Upper lobe of right lung (tissue), 1 donor: Measurements from ENCODE around the gene IQUB. TPM values are rescaled to one million over a fixed set of nuclear protein-coding genes. Genes with fewer than 3 reads are reported as not detected.

Experiments
- ATAC-seq: fragments of 200-7000 bp; cut with Tn5 transposase; one replicate; pipeline ENCODE4 v1.9.1; 2020; ENCODE audit warnings: mild to moderate bottlenecking, moderate library complexity
- DNase-seq: peaks from one replicate; pipeline ENCODE4 v3.0.0-alpha.2; 2020
- H3K27ac ChIP-seq: fragments of 200-600 bp; one replicate; pipeline ENCODE4 v1.8.0; 2022
- H3K27me3 ChIP-seq: fragments of 200-600 bp; one replicate; pipeline ENCODE4 v1.8.0; 2022; ENCODE audit warnings: mild to moderate bottlenecking
- H3K36me3 ChIP-seq: fragments of 200-600 bp; one replicate; pipeline ENCODE4 v1.8.0; 2022
- H3K4me1 ChIP-seq: fragments of 200-600 bp; one replicate; pipeline ENCODE4 v1.8.0; 2022
- H3K4me3 ChIP-seq: fragments of 200-600 bp; one replicate; pipeline ENCODE4 v1.8.0; 2022; ENCODE audit warnings: mild to moderate bottlenecking
- H3K9me3 ChIP-seq: fragments of 200-600 bp; one replicate; pipeline ENCODE4 v1.8.0; 2022
- CTCF ChIP-seq: fragments of 200-600 bp; IDR thresholded peaks from one replicate; pipeline ENCODE4 v1.8.0; 2022; ENCODE audit warnings: antibody characterized with exemption
- intact Hi-C: fragments of 100-400 bp; cut with DNase I; formaldehyde crosslinking; loops from one replicate; pipeline ENCODE4 v1.11.0; 2022
- long read RNA-seq: library from polyadenylated mRNA; unstranded; transcript quantifications from one replicate; pipeline ENCODE4 v2.0.0, GENCODE V29; 2021
- total RNA-seq: library from RNA; stranded (reverse); fragmentation: NEBNext Ultra II Directional; extraction: Animal tissue kit (Norgen Biotek cat#: 25700); gene quantifications from one replicate; pipeline ENCODE4 v1.2.1, GENCODE V29; 2021
- donor health status: DM: no; HTN: yes; CAD: no; lungs with severe emphysema.

IQUB gene
- 0.75 TPM for total RNA-seq
- long read RNA-seq, partial matches to known transcripts = 0 of 1 reads
- long read RNA-seq, other reads (novel, unspliced or antisense) = 0 of 1 reads

GRCh38 chr7:123534383-123535260 lies at the start of gene IQUB:
IQUB (minus strand) TSS chr7:123534595; CDS start chr7:123512340, 22,255 bp downstream.
- Histone ChIP-seq H3K9me3 (no peaks in the 10 kb centered on the region), H3K36me3 (no peaks in the 10 kb centered on the region), H3K27ac (peak within 1 kb of the TSS; percentile 43), H3K4me1 (peaks cover 5% of the 10 kb centered on the region), H3K4me3 (peak within 1 kb of the TSS; percentile 47), H3K27me3 (no peaks in the 10 kb centered on the region)
- peak; percentile 98 for ATAC-seq
- intact Hi-C loops = no loop called here
- no peak for TF ChIP-seq CTCF
- peak; percentile 99 for DNase-seq

- Histone ChIP-seq H3K36me3 (no peaks in the 10 kb centered on the region), H3K4me1 (no peaks in the 10 kb centered on the region), H3K9me3 (no peaks in the 10 kb centered on the region), H3K27ac (no peak overlapping the region), H3K27me3 (no peaks in the 10 kb centered on the region), H3K4me3 (no peak overlapping the region)
- intact Hi-C loops = no loop called here
- DNase-seq (no peak), ATAC-seq (no peak)
- no peak for TF ChIP-seq CTCF
Observed at GRCh38 chr7:123583821-123584220, 49.4 kb upstream of the IQUB start.

GRCh38 chr7:123581162-123581459 lies 46.7 kb upstream of the IQUB start:
- Histone ChIP-seq H3K4me1 (no peaks in the 10 kb centered on the region), H3K36me3 (no peaks in the 10 kb centered on the region), H3K9me3 (no peaks in the 10 kb centered on the region), H3K4me3 (no peak overlapping the region), H3K27ac (no peak overlapping the region), H3K27me3 (no peaks in the 10 kb centered on the region)
- DNase-seq (no peak), ATAC-seq (no peak)
- TF ChIP-seq CTCF = no peak
- intact Hi-C loops = no loop called here

- no peak for DNase-seq
- H3K27me3 ChIP-seq = no peaks in the 10 kb centered on the region
- H3K27ac ChIP-seq = no peak overlapping the region
- intact Hi-C loops = no loop called here
- H3K9me3 ChIP-seq = no peaks in the 10 kb centered on the region
- ATAC-seq = peak; percentile 70
- no peaks in the 10 kb centered on the region for H3K4me1 ChIP-seq
- no peaks in the 10 kb centered on the region for H3K36me3 ChIP-seq
- peak; percentile 58 for TF ChIP-seq CTCF
- no peak overlapping the region for H3K4me3 ChIP-seq
Observed at GRCh38 chr7:123580406-123581161, 46.2 kb upstream of the IQUB start.

GRCh38 chr7:123579416-123579815 lies 45.0 kb upstream of the IQUB start:
- H3K36me3 ChIP-seq = no peaks in the 10 kb centered on the region
- no peak overlapping the region for H3K4me3 ChIP-seq
- TF ChIP-seq CTCF = no peak
- no peaks in the 10 kb centered on the region for H3K9me3 ChIP-seq
- H3K27me3 ChIP-seq = no peaks in the 10 kb centered on the region
- ATAC-seq (no peak), DNase-seq (no peak)
- intact Hi-C loops = no loop called here
- H3K27ac ChIP-seq = no peak overlapping the region
- H3K4me1 ChIP-seq = no peaks in the 10 kb centered on the region
